HepG2 (cell line): ENCODE results near the gene CALM1. TPM values are rescaled to one million over a fixed set of nuclear protein-coding genes. Genes with fewer than 3 reads are reported as not detected.

Source experiments
- MTA1 ChIP-seq: sonication (generic); formaldehyde crosslinking; IDR thresholded peaks from 2 replicates; pipeline ENCODE4 v1.4.0; 2020; ENCODE audit warnings: missing genetic modification reagents, mild to moderate bottlenecking, borderline replicate concordance
- NKX3-1 ChIP-seq: sonication (generic); formaldehyde crosslinking; IDR thresholded peaks from 2 replicates; pipeline ENCODE4 v1.5.0; 2020; ENCODE audit warnings: missing genetic modification reagents
- PLSCR1 ChIP-seq: sonication (generic); formaldehyde crosslinking; IDR thresholded peaks from 2 replicates; pipeline ENCODE4 v1.5.0; 2020; ENCODE audit warnings: missing genetic modification reagents, mild to moderate bottlenecking, borderline replicate concordance
- REPIN1 ChIP-seq: sonication (generic); formaldehyde crosslinking; IDR thresholded peaks from 2 replicates; pipeline ENCODE4 v1.8.0; 2022; ENCODE audit warnings: missing genetic modification reagents, low read depth, mild to moderate bottlenecking, borderline replicate concordance
- RFX5 ChIP-seq: IDR thresholded peaks from 2 replicates; pipeline ENCODE4 v1.6.1; 2011; ENCODE audit warnings: low read depth, low read length, improper control_type of control experiment
- SOX5 ChIP-seq: IDR thresholded peaks from 2 replicates; pipeline ENCODE4 v1.6.1; 2016; ENCODE audit warnings: borderline replicate concordance
- SPEN ChIP-seq: sonication (generic); formaldehyde crosslinking; IDR thresholded peaks from 2 replicates; pipeline ENCODE4 v1.5.1; 2020; ENCODE audit warnings: low read depth, mild to moderate bottlenecking, missing genetic modification reagents
- TGIF2 ChIP-seq: IDR thresholded peaks from 2 replicates; pipeline ENCODE4 v1.6.1; 2016; ENCODE audit warnings: control low read depth, missing compliant biosample characterization
- ZBTB3 ChIP-seq: sonication (generic); formaldehyde crosslinking; IDR thresholded peaks from 2 replicates; pipeline ENCODE4 v1.4.0; 2020; ENCODE audit warnings: low read depth, mild to moderate bottlenecking, moderate library complexity, missing genetic modification reagents, borderline replicate concordance
- ZNF616 ChIP-seq: sonication (generic); formaldehyde crosslinking; IDR thresholded peaks from 2 replicates; pipeline ENCODE4 v1.5.0; 2020; ENCODE audit warnings: low read depth, mild to moderate bottlenecking, missing genetic modification reagents
- polyA plus RNA-seq, 8 experiments: library from polyadenylated mRNA; depleted of rRNA in 3 of 8; stranded (reverse) in 7 of 8; unstranded in 1 of 8; fragments of >200 nt; fragmentation: Illumina TruSeq in 4 of 8; extraction: Trizol in 4 of 8; gene quantifications; 2 replicates each; pipeline versions ENCODE4 v1.2.1 to v1.2.3, GENCODE V29; 2011 to 2016; ENCODE audit warnings: low read depth in 4 of 8, missing spikeins in 1 of 8, mixed read lengths in 1 of 8; ENCODE audit not compliant: insufficient read depth in 1 of 8
- total RNA-seq, 5 experiments: library from RNA; depleted of rRNA; stranded (reverse); fragments of >200 nt; fragmentation: Illumina TruSeq; extraction: Trizol; gene quantifications; 2 replicates each; pipeline ENCODE4 v1.2.3, GENCODE V29; 2016; ENCODE audit warnings: low read depth in 1 of 5
- TF ChIP-seq, protein P1 (sequence below): sonication (generic); formaldehyde crosslinking; IDR thresholded peaks from 2 replicates; pipeline ENCODE4 v1.9.0; 2021; ENCODE audit warnings: mild to moderate bottlenecking, missing genetic modification reagents
- TF ChIP-seq, protein P2 (sequence below): sonication (generic); formaldehyde crosslinking; IDR thresholded peaks from 2 replicates; pipeline ENCODE4 v1.5.1; 2020; ENCODE audit warnings: missing genetic modification reagents, mild to moderate bottlenecking, borderline replicate concordance
- TF ChIP-seq, protein P3 (sequence below): sonication (generic); formaldehyde crosslinking; IDR thresholded peaks from 2 replicates; pipeline ENCODE4 v1.5.0; 2020; ENCODE audit warnings: mild to moderate bottlenecking, missing genetic modification reagents
- TF ChIP-seq, protein P4 (sequence below): sonication (generic); formaldehyde crosslinking; IDR thresholded peaks from 2 replicates; pipeline ENCODE4 v1.5.0; 2020; ENCODE audit warnings: mild to moderate bottlenecking, missing genetic modification reagents

The CALM1 gene
- total and polyA plus RNA-seq, 2 of the 13 experiments (the other 11 are each of a cell fraction or from before 2014, with no cell fraction given): 110 to 238 TPM

DNA sequence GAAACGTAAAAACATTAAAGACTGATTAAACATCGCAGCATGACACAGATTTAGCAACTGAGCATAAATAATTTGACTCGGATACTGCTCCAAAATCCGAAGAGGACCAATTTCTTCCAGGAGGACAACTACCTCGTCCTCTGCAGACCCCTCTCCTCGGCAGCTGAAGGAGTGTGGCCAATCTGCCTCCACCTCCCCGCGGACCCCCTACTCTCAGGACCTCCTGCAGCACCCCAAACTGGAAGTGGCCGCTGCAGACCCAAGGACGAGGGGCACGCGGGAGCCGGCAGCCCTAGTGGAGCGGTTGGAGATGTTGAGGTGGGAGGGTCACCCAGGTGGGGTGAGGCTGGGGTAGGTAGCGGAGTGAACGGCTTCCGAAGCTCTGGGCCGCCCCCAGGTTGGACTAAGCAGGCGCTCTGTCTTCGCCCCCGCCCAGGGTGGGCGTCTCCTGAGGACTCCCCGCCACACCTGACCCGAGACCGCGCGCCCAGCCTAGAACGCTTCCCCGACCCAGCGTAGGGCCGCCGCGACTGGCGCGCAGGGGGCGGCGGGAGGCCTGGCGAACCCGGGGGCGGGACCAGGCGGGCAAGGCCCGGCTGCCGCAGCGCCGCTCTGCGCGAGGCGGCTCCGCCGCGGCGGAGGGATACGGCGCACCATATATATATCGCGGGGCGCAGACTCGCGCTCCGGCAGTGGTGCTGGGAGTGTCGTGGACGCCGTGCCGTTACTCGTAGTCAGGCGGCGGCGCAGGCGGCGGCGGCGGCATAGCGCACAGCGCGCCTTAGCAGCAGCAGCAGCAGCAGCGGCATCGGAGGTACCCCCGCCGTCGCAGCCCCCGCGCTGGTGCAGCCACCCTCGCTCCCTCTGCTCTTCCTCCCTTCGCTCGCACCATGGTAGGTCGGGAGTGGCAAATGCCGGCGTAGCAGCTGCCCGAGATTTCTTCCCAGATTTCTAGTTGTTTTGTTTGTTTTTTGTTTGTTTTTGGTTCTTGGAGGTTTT is at the start of gene CALM1 (continued):
- TF ChIP-seq, protein P1, sequence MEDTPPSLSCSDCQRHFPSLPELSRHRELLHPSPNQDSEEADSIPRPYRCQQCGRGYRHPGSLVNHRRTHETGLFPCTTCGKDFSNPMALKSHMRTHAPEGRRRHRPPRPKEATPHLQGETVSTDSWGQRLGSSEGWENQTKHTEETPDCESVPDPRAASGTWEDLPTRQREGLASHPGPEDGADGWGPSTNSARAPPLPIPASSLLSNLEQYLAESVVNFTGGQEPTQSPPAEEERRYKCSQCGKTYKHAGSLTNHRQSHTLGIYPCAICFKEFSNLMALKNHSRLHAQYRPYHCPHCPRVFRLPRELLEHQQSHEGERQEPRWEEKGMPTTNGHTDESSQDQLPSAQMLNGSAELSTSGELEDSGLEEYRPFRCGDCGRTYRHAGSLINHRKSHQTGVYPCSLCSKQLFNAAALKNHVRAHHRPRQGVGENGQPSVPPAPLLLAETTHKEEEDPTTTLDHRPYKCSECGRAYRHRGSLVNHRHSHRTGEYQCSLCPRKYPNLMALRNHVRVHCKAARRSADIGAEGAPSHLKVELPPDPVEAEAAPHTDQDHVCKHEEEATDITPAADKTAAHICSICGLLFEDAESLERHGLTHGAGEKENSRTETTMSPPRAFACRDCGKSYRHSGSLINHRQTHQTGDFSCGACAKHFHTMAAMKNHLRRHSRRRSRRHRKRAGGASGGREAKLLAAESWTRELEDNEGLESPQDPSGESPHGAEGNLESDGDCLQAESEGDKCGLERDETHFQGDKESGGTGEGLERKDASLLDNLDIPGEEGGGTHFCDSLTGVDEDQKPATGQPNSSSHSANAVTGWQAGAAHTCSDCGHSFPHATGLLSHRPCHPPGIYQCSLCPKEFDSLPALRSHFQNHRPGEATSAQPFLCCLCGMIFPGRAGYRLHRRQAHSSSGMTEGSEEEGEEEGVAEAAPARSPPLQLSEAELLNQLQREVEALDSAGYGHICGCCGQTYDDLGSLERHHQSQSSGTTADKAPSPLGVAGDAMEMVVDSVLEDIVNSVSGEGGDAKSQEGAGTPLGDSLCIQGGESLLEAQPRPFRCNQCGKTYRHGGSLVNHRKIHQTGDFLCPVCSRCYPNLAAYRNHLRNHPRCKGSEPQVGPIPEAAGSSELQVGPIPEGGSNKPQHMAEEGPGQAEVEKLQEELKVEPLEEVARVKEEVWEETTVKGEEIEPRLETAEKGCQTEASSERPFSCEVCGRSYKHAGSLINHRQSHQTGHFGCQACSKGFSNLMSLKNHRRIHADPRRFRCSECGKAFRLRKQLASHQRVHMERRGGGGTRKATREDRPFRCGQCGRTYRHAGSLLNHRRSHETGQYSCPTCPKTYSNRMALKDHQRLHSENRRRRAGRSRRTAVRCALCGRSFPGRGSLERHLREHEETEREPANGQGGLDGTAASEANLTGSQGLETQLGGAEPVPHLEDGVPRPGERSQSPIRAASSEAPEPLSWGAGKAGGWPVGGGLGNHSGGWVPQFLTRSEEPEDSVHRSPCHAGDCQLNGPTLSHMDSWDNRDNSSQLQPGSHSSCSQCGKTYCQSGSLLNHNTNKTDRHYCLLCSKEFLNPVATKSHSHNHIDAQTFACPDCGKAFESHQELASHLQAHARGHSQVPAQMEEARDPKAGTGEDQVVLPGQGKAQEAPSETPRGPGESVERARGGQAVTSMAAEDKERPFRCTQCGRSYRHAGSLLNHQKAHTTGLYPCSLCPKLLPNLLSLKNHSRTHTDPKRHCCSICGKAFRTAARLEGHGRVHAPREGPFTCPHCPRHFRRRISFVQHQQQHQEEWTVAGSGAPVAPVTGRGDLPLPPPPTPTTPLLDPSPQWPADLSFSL: 0 out of 2 replicates have a peak, but pooled peaks have one; percentile 29
- TF ChIP-seq, protein P2, sequence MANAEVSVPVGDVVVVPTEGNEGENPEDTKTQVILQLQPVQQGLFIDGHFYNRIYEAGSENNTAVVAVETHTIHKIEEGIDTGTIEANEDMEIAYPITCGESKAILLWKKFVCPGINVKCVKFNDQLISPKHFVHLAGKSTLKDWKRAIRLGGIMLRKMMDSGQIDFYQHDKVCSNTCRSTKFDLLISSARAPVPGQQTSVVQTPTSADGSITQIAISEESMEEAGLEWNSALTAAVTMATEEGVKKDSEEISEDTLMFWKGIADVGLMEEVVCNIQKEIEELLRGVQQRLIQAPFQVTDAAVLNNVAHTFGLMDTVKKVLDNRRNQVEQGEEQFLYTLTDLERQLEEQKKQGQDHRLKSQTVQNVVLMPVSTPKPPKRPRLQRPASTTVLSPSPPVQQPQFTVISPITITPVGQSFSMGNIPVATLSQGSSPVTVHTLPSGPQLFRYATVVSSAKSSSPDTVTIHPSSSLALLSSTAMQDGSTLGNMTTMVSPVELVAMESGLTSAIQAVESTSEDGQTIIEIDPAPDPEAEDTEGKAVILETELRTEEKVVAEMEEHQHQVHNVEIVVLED (CRISPR knock-in tag): peak; percentile 93
- TF ChIP-seq SOX5 (CRISPR knock-in tag) (peak; percentile 61; the same call in 1 of the 2 replicates), MTA1 (peak; percentile 69; the same call in 1 of the 2 replicates), ZNF616 (CRISPR knock-in tag) (peak; percentile 76; the same call in 1 of the 2 replicates), TGIF2 (CRISPR knock-in tag) (peak; percentile 32; the same call in 1 of the 2 replicates), RFX5 (no peak), SPEN (peak; percentile 92), ZBTB3 (CRISPR knock-in tag) (no peak), REPIN1 (CRISPR knock-in tag) (peak; percentile 79; the same call in 1 of the 2 replicates), PLSCR1 (no peak), NKX3-1 (peak; percentile 98)
- TF ChIP-seq, protein P3, sequence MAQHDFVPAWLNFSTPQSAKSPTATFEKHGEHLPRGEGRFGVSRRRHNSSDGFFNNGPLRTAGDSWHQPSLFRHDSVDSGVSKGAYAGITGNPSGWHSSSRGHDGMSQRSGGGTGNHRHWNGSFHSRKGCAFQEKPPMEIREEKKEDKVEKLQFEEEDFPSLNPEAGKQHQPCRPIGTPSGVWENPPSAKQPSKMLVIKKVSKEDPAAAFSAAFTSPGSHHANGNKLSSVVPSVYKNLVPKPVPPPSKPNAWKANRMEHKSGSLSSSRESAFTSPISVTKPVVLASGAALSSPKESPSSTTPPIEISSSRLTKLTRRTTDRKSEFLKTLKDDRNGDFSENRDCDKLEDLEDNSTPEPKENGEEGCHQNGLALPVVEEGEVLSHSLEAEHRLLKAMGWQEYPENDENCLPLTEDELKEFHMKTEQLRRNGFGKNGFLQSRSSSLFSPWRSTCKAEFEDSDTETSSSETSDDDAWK (CRISPR knock-in tag): no peak
- TF ChIP-seq, protein P4, sequence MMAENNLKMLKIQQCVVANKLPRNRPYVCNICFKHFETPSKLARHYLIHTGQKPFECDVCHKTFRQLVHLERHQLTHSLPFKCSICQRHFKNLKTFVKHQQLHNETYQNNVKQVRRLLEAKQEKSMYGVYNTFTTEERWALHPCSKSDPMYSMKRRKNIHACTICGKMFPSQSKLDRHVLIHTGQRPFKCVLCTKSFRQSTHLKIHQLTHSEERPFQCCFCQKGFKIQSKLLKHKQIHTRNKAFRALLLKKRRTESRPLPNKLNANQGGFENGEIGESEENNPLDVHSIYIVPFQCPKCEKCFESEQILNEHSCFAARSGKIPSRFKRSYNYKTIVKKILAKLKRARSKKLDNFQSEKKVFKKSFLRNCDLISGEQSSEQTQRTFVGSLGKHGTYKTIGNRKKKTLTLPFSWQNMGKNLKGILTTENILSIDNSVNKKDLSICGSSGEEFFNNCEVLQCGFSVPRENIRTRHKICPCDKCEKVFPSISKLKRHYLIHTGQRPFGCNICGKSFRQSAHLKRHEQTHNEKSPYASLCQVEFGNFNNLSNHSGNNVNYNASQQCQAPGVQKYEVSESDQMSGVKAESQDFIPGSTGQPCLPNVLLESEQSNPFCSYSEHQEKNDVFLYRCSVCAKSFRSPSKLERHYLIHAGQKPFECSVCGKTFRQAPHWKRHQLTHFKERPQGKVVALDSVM (CRISPR knock-in tag): peak; percentile 72
